Esophagus (tissue), 2 donors: ENCODE measurements around the gene CGN. TPM values are rescaled to one million over a fixed set of nuclear protein-coding genes. Genes with fewer than 3 reads are reported as not detected.
A peak's percentile ranks its signal among the peaks of the same experiment; 100 is the strongest.

Experiments
- H3K27ac ChIP-seq, 2 donors: one replicate each; pipeline ENCODE4 v1.5.1; 2013; ENCODE audit warnings: low read depth in 2 of 2, mild to moderate bottlenecking in 2 of 2, inconsistent platforms in 1 of 2, low read length in 1 of 2, moderate library complexity in 1 of 2
- H3K27me3 ChIP-seq, 2 donors: one replicate each; pipeline ENCODE4 v1.6.1; 2013; ENCODE audit warnings: low read length in 2 of 2, control low read depth in 1 of 2, mild to moderate bottlenecking in 1 of 2; ENCODE audit not compliant: insufficient read depth in 2 of 2, control insufficient read depth in 1 of 2
- H3K36me3 ChIP-seq, 2 donors: one replicate each; pipeline ENCODE4 v1.6.1; 2013; ENCODE audit warnings: low read length in 1 of 2; ENCODE audit not compliant: control insufficient read depth in 2 of 2, insufficient read depth in 2 of 2
- H3K4me1 ChIP-seq, 2 donors: one replicate each; pipeline ENCODE4 v1.6.1; 2013; ENCODE audit warnings: low read length in 1 of 2; ENCODE audit not compliant: control insufficient read depth in 2 of 2, insufficient read depth in 2 of 2
- H3K4me3 ChIP-seq, 2 donors: one replicate each; pipeline ENCODE4 v1.5.1; 2013; ENCODE audit warnings: low read length in 2 of 2, mild to moderate bottlenecking in 2 of 2, low read depth in 1 of 2, moderate library complexity in 1 of 2
- H3K9me3 ChIP-seq, 2 donors: one replicate each; pipeline ENCODE4 v1.6.1; 2013; ENCODE audit warnings: mild to moderate bottlenecking in 2 of 2, low read depth in 1 of 2, low read length in 1 of 2, moderate library complexity in 1 of 2; ENCODE audit not compliant: control insufficient read depth in 2 of 2, insufficient read depth in 1 of 2
- WGBS, 2 donors: extraction: QIAGEN DNeasy Blood & Tissue Kit; methylation state at CpG; one replicate each; pipeline ENCODE4 v1.1.7; 2013; 5-methylcytosine and 5-hydroxymethylcytosine counted together
- polyA plus RNA-seq, 2 donors: library from polyadenylated mRNA; stranded (reverse); fragments of 200-250 nt; gene quantifications; one replicate each; pipeline ENCODE4 v1.2.3, GENCODE V29; 2013
- donor health status: healthy with polysubstance abuse.
- donor health status: Bipolar disorder and iron deficiency.

CGN gene
- polyA plus RNA-seq, 2 donors: 10.5 to 13.7 TPM

DNA sequence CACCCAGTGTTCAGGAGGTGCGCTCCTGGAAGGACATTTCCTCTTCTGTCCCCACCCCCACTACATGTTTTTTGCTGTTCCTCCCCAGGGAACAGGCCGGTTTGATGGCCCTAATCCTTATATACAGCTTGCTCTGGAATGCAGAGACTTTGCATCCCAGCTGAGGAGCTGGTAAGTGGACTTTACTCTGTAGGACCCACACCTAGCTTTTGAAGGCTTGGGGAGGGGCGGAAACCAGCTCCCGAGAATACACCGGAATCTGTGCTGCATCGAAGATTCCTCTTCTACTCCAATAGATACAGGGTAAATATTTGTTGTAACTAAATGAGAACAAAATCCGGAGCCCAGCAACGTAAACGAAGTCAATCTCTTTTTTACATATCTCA lies 1.2 kb upstream of the CGN start:
- 34 to 45% methylated on average over 9 of the region's 9 CpGs for WGBS, 2 donors
- Histone ChIP-seq H3K27me3 (no peaks in the 10 kb centered on the region), H3K36me3 (no peaks in the 10 kb centered on the region), H3K9me3 (no peaks in the 10 kb centered on the region), H3K4me1 (peaks cover 9 to 14% of the 10 kb centered on the region in 2 donors), H3K27ac (no peak overlapping the region), H3K4me3 (no peak overlapping the region)

DNA sequence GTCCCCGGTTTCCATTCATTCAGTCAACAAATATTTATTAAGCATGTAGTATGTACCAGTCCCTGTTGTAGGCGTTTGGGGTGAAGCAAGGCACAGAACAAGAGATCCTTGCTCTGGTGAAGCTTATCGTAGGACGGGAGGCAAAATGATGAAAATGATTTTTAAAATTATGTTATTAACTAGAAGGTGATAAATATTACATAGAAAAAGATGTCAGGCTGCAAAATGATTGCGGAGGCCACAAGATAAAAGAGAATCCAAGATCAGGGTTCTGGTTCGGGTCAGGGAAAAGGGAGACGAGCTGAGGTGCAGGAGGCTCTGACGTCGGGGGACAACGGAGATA lies 602 bp upstream of the CGN start:
- peaks cover 9 to 14% of the 10 kb centered on the region in 2 donors for H3K4me1 ChIP-seq
- WGBS, 2 donors: 8% methylated on average over 10 of the region's 10 CpGs
- H3K27ac ChIP-seq: peak overlapping the region; percentile 47 to 88

DNA sequence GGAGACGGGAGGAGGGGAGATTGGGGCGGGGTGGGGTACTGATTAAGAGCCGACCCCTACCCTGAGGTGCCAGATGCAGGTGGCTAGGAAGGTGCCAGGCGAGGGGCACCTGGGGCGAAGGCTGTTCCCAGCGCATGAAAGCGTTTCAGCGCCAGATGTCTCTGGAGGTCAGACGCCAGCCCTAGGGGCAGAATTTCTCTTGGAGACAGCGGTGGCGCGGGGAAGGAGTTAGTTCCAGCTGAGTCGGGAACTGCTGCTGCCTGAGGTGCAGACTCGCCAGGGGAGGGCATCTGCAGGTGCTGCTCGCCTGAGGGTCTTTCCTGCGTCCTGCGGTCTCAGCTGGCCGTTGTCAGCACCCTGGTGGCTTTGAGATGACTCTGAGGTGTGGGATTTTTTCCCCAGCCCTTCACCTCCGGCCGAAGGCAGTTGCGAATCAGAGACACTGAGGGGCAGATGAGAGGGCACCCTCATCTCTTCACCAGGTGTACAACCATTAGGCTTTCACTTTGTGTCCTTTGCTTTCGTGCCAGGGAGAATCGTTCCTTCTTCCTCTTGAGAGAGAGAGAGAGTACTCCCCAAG lies 539 bp downstream of the CGN start:
- Histone ChIP-seq H3K36me3 (no peaks in the 10 kb centered on the region), H3K4me3 (peak overlapping the region; percentile 65 to 67), H3K9me3 (no peaks in the 10 kb centered on the region), H3K4me1 (peaks cover 9 to 14% of the 10 kb centered on the region in 2 donors), H3K27me3 (no peaks in the 10 kb centered on the region), H3K27ac (peak overlapping the region; percentile 54 to 88)
- 1% methylated on average over 23 of the region's 23 CpGs for WGBS, 2 donors

More for the DNA sequence above, 602 bp upstream of the CGN start:
- H3K36me3 ChIP-seq: no peaks in the 10 kb centered on the region
- no peaks in the 10 kb centered on the region for H3K9me3 ChIP-seq
- no peaks in the 10 kb centered on the region for H3K27me3 ChIP-seq
- peak overlapping the region; percentile 65 to 67 for H3K4me3 ChIP-seq

DNA sequence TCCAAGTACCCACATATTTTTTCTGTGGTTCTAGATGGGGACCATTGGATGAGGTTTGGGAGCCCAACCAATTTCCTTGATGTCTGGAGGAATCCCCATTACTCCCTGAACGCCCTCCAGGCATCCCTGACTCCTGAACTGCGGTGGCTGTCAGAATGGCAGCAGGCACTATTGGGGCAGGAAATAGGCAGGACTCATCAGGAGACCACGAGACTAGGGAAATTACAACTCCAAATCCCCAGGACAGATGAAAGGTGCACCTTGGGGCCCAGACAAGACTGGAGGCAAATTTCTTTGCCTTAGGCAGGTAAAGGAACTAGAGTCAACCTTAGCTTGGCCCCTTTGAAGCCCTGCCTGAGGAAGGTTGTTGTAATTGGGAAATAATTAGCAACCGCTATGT lies 1.1 kb downstream of the CGN start:
- Histone ChIP-seq H3K36me3 (no peaks in the 10 kb centered on the region), H3K9me3 (no peaks in the 10 kb centered on the region), H3K27me3 (no peaks in the 10 kb centered on the region), H3K27ac (peak overlapping the region; percentile 75 to 88), H3K4me3 (peak overlapping the region; percentile 65 to 67), H3K4me1 (peaks cover 9 to 14% of the 10 kb centered on the region in 2 donors)
- WGBS, 2 donors: 23 to 39% methylated on average over 4 of the region's 4 CpGs

DNA sequence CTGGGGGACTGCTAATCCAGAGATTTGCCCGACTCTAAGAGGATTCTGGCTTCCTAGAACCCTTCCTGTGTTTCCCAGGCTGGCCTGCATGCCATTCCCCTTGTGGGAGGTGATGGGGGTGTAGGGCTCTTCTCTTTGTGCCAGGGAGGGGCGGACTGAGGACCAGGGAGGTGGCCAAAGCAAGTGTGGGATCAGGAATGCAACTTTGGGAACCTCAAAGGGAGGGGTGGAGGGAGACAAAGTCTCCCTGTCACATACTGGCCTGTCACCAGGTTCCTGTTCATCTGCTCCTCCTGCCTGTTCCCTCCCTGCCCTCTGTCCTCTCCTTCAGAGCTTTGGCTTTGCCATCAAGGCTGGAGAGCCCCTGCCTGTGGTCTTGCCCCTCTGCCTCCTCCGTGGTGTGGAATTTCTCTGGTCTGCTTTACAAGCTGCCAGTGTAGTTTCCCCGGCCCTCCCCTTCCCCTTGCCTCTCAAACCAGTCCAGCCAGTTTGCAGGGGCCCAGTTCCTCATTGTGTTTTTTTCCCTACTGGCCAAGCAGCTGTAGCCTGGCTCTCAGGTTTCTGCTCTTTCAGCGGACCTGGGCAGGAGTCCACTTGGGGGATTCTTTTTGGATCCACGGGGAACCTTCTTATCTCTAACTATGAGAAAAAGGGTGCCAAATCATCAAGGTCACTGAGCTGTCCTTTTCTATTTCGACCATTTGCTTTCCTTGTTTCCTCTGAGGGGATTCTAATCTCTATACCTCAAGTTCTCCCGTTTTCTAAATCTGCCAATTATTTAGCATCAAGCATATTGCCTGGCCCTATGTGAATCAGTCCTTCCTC lies 1.8 kb downstream of the CGN start:
- Histone ChIP-seq H3K36me3 (no peaks in the 10 kb centered on the region), H3K4me1 (peaks cover 9 to 14% of the 10 kb centered on the region in 2 donors), H3K4me3 (peak overlapping the region; percentile 65 to 67), H3K27ac (peak overlapping the region; percentile 75 to 93), H3K9me3 (no peaks in the 10 kb centered on the region), H3K27me3 (no peaks in the 10 kb centered on the region)
- WGBS, 2 donors: 40 to 42% methylated on average over 8 of the region's 8 CpGs

DNA sequence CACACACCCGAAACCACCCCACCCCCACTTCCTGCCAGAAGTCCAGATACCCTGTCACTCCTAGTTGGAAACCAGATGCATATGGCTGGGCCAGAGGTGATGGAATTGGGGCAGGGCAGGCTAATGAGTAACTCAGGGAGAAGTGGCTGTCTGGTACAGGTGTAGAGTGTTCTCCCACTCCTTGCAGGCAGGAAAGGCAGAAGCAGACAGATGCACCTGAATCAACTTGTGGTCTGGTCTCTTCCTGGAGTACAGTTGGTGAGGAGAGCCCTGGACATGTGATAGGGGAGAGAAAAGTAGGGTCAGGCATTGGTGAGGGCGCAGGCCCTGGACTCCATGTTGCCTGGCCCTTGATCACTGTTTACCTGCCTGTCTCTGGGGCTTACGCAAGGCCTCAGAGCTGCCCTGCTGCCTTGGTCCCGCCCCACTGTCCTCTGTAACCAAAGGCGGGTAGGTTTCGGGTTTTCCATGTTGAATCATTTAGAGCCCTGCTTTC lies 2.5 kb downstream of the CGN start:
- 64 to 70% methylated on average over 6 of the region's 6 CpGs for WGBS, 2 donors
- Histone ChIP-seq H3K27me3 (no peaks in the 10 kb centered on the region), H3K9me3 (no peaks in the 10 kb centered on the region), H3K4me3 (peak overlapping the region in 1 of 2 donors; percentile 65), H3K36me3 (no peaks in the 10 kb centered on the region), H3K4me1 (peaks cover 9 to 14% of the 10 kb centered on the region in 2 donors), H3K27ac (peak overlapping the region; percentile 75 to 93)

DNA sequence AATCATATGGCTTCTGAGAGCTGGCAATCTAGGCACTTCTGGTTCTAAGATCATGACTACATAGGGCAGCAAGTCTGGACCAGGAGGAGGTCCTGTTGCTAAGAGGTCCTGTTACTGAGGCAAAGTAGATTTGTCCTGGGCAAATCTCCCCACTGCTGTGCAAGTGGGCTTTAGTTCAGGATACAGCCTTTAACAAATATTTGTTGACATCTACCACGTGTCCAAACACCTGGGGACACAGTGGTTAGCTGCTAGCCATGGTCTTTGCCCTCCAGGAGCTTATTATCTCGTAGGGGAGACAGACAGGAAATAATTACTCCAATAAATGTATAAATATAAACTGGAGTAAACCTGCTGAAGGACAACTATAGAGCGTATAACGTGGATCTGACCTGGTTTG lies 3.2 kb downstream of the CGN start:
- H3K9me3 ChIP-seq: no peaks in the 10 kb centered on the region
- 64 to 87% methylated on average over 4 of the region's 4 CpGs for WGBS, 2 donors
- peak overlapping the region; percentile 75 to 93 for H3K27ac ChIP-seq
- H3K4me1 ChIP-seq: peaks cover 9 to 14% of the 10 kb centered on the region in 2 donors
- H3K27me3 ChIP-seq: no peaks in the 10 kb centered on the region
- no peak overlapping the region for H3K4me3 ChIP-seq
- H3K36me3 ChIP-seq: peaks cover 0 to 3% of the 10 kb centered on the region in 2 donors

DNA sequence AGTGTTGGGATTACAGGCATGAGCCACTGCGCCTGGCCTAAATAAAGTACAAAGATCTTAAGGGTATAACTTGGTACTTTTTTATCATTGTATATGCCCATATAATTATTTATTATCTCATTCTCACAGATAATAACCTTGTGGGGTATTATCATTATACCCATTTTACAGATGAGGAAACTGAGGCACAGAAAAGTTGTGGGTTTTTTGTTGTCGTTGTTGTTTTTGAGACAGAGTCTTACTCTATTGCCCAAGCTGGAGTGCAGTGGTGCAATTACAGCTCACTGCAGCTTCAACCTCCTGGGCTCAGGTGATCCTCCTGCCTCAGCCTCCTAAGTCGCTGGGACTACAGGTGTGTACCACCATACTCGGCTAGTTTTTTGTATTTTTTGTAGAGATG lies 4.1 kb downstream of the CGN start:
- WGBS, 2 donors: 94 to 95% methylated on average over 4 of the region's 4 CpGs
- H3K9me3 ChIP-seq: no peaks in the 10 kb centered on the region
- H3K4me3 ChIP-seq: no peak overlapping the region
- no peak overlapping the region for H3K27ac ChIP-seq
- peaks cover 0 to 3% of the 10 kb centered on the region in 2 donors for H3K36me3 ChIP-seq
- peaks cover 9 to 14% of the 10 kb centered on the region in 2 donors for H3K4me1 ChIP-seq
- no peaks in the 10 kb centered on the region for H3K27me3 ChIP-seq

DNA sequence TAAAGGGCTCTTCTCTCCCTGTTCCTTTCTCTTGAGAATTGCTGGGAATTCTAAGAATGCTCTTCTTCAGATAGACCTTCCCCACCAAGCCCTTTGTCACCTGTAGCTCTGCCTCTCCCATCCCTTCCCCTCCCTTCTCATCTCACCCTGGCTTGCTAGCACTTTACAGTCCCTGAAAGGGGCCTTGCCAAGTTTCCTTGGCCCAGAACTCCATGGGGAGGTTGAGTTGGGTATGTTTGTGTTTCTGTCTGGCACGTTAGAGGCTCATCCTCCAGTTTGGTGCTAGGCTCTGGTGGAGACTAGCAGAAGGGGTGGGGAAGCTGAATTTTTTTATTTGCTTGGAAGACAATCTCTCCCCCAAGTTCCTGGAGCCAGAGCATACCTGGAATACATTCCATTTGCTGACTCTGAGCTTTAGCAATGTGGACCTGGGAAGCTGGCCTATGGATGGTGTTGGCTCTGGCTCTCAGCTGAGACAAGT lies 4.9 kb downstream of the CGN start:
- H3K27ac ChIP-seq: no peak overlapping the region
- H3K9me3 ChIP-seq: no peaks in the 10 kb centered on the region
- WGBS, 2 donors: 39 to 50% methylated on average over 1 of the region's 1 CpG
- H3K36me3 ChIP-seq: peaks cover 0 to 3% of the 10 kb centered on the region in 2 donors
- H3K27me3 ChIP-seq: no peaks in the 10 kb centered on the region
- peaks cover 9 to 14% of the 10 kb centered on the region in 2 donors for H3K4me1 ChIP-seq
- no peak overlapping the region for H3K4me3 ChIP-seq
